Renal cortical epithelial cell (primary cell): ENCODE data around the gene RNF215. TPM values are rescaled to one million over a fixed set of nuclear protein-coding genes. Genes with fewer than 3 reads are reported as not detected.
A peak's percentile ranks its signal among the peaks of the same experiment; 100 is the strongest.
"Not testable (repeated sequence)": the region's sequence is repeated elsewhere in the genome, so short reads cannot be mapped to it uniquely, and the experiment has no call there.

ENCODE experiments used
- DNase-seq: peaks from one replicate; pipeline ENCODE4 v3.0.0-alpha.2; 2011; ENCODE audit warnings: low read depth
- total RNA-seq: library from RNA; depleted of rRNA; stranded (reverse); fragments of >200 nt; gene quantifications from 2 replicates; pipeline ENCODE4 v1.2.3, GENCODE V29; 2014

The RNF215 gene
- total RNA-seq, 1 donor from 2014 or later: 33.2 TPM

- DNase-seq: no peak
These were observed 24.4 kb downstream of the RNF215 start for GRCh38 chr22:30362651-30363281.

GRCh38 chr22:30361916-30362650 is 25.1 kb downstream of the RNF215 start:
- no peak for DNase-seq

- DNase-seq: no peak
These were observed 28.7 kb downstream of the RNF215 start for GRCh38 chr22:30358541-30358940.

GRCh38 chr22:30357650-30358215 is 29.5 kb downstream of the RNF215 start:
- no peak for DNase-seq

- no peak for DNase-seq
These were observed 30.0 kb downstream of the RNF215 start for GRCh38 chr22:30357236-30357570.

GRCh38 chr22:30356449-30357235 is 30.6 kb downstream of the RNF215 start, which contains the start of the genes CCDC157 and SF3A1:
CCDC157 (plus strand) TSS chr22:30357007; CDS start chr22:30366001, 8,994 bp downstream.
SF3A1 (minus strand) TSS chr22:30356894; CDS start chr22:30356792, 102 bp downstream.
- DNase-seq: peak; percentile 87

GRCh38 chr22:30354644-30355043 is 32.6 kb downstream of the RNF215 start:
- no peak for DNase-seq

GRCh38 chr22:30351226-30351625 is 36.0 kb downstream of the RNF215 start:
- no peak for DNase-seq

- DNase-seq: no peak
These were observed 38.4 kb downstream of the RNF215 start for GRCh38 chr22:30348809-30349208.

- DNase-seq: no peak
These were observed 38.8 kb downstream of the RNF215 start for GRCh38 chr22:30348404-30348803.

GRCh38 chr22:30347255-30347892 is 39.8 kb downstream of the RNF215 start:
- no peak for DNase-seq

- no peak for DNase-seq
These were observed 42.6 kb downstream of the RNF215 start for GRCh38 chr22:30344447-30345200.

GRCh38 chr22:30340911-30341685 is 46.1 kb downstream of the RNF215 start:
- no peak for DNase-seq

GRCh38 chr22:30338802-30339201 is 48.4 kb downstream of the RNF215 start:
- no peak for DNase-seq

GRCh38 chr22:30338341-30338740 is 48.9 kb downstream of the RNF215 start:
- not testable (repeated sequence) for DNase-seq

- no peak for DNase-seq
These were observed 49.8 kb downstream of the RNF215 start for GRCh38 chr22:30337461-30337778.

- no peak for DNase-seq
These were observed 50.3 kb downstream of the RNF215 start for GRCh38 chr22:30336752-30337460.

GRCh38 chr22:30335236-30335635 is 52.0 kb downstream of the RNF215 start:
- no peak for DNase-seq

GRCh38 chr22:30334646-30335045 is 52.6 kb downstream of the RNF215 start:
- no peak for DNase-seq

- no peak for DNase-seq
These were observed 53.5 kb downstream of the RNF215 start for GRCh38 chr22:30333707-30334087.
